PC-9 (cell line): ENCODE data around the gene KRTAP19-8.

Experiments
- CTCF ChIP-seq: fragments of 200-600 bp; sonication (generic); conservative IDR thresholded peaks from 2 replicates; pipeline ENCODE4 v1.6.1; 2017; ENCODE audit warnings: mixed run types, antibody characterized with exemption, mild to moderate bottlenecking, moderate library complexity
- EZH2 ChIP-seq: fragments of 200-600 bp; sonication (generic); IDR thresholded peaks from 2 replicates; pipeline ENCODE4 v1.8.0; 2017; ENCODE audit warnings: antibody characterized with exemption, low read depth

DNA sequence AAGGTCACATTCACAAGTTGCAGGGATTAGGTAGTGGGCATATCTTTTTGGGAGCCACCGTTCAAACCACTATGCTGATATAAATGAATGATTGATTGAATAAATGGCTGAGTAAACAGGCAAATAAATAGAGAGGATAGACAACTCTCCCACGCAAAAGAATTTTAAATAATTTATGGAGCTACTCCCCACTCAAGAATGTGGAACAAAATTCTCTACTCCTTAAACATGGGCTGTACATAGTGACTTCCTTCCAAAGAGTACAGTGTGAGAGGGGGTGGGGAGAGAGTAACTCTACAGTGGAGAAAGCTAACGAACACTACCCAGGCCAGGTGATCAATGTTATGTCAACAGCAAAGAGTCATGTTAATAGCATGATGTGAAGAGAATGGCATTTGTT is 40.7 kb downstream of the KRTAP19-8 start:
- no peak for TF ChIP-seq CTCF
- no peak for TF ChIP-seq EZH2
